NCI-H2227 (cell line): ENCODE results near the gene CWC27.

Source experiments
- DNase-seq: peaks from one replicate; lab custom pipeline; 2025; ENCODE audit not compliant: unreplicated experiment; lab: John Stamatoyannopoulos, UW

The CWC27 gene

DNA sequence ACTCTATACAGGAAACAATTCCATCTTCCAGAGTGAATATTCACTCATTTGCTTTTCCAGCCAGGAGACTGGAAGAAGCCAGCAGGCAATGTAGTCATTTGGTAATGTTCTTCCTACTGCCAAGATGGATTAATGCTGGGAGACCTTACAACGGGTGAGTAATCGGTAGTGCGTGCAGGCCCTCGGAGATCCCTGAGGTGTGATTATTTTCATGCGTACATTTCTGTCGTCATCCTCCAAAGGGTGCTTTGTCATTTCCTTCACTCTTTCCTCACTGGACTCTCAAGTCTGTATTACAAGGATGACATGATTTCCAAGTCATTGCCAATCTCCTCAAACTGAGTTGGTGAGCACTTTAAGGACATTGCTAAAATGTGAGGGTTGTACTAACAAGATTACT, 263.5 kb downstream of the CWC27 start:
- DNase-seq = no peak

DNA sequence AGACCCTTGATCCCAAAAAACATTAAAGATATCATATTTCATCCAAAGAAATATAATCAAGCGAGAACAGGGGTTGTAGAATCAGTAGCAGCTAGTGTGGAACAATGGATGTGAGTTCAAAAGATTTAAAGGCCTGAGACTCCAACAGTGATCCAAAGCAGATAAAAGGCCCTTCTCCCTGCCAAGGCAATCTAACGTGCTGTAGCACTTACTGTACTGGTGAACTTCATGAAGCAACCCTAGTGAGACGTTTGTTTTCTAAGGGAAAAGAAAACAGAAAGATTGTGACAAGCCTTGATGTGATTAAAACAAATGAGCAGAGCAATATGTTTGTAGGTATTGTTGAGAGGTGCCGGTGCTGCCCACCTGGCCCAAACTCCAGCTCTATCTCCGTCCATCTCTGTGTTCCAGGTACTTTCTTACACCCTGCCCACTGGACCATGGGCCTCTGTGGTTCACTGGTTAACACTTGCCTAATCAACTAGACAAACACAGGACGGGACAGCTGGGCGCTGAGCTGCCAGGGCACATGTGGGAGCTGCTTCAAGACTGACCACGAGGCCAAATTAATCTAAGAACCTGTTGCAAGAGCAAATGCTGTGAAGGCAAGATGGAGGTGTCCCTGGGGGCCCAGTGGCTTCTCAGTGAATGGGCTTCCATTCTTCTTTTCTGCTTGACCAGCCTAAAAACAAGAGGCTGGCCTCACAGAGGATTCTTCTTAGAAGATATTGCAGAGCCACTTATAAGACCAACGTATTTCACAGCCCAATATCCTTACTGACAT, 265.5 kb downstream of the CWC27 start:
- no peak for DNase-seq

GRCh38 chr5:65034813-65035209, 266.1 kb downstream of the CWC27 start:
- DNase-seq = no peak

DNA sequence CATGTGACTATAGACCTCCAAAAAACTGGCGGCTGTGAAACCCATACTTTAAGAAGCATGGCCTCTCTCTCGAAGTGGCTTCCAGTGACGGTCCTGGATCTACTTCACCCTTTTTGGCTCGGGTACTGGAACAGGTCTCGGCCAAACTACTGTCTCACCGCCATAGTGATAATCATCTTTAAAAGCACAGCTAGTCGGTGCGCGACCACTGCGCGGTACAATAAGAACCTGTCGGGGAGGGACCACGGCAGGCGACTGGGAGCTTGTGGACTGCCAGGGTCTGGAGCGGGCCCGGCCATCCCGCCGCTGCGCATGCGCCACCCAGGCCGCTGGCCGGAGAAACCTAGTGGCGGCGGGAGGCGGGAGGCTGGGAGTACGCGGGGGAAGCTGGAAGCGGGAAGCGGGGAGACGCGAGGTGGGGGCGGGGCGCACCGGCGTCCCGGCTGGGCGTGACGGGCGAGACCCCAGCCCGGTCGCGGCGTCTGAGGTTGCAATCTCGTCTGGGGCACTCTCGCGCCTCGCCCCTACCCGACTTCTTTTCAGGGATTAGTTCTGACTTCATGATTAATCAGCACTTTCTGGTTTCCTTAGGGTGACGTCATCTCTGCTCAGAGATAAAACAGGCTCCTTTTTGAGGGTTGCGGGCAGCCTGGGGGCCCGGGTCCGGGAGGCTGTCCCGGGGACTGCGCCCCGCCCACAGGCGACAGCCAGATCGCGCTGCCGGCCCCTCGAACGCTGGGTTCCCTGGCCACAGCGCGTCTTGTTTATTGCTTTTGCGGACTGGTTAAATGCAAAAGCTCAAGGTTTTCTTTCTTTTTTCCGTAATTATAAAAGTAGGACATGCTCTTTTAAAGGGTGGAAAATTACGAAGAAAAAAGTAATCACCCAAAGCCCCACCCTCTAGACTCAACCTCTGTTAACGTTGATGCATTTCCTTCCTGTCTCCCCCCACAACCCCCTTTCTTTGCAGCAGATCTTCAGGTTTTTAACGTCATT, 266.8 kb downstream of the CWC27 start:
- DNase-seq = peak; percentile 90

GRCh38 chr5:65037831-65038815, 269.4 kb downstream of the CWC27 start:
- DNase-seq = peak; percentile 6

GRCh38 chr5:65041296-65042158, 272.8 kb downstream of the CWC27 start:
- no peak for DNase-seq

- DNase-seq = no peak
Measured at GRCh38 chr5:65043843-65044359, 275.2 kb downstream of the CWC27 start.

DNA sequence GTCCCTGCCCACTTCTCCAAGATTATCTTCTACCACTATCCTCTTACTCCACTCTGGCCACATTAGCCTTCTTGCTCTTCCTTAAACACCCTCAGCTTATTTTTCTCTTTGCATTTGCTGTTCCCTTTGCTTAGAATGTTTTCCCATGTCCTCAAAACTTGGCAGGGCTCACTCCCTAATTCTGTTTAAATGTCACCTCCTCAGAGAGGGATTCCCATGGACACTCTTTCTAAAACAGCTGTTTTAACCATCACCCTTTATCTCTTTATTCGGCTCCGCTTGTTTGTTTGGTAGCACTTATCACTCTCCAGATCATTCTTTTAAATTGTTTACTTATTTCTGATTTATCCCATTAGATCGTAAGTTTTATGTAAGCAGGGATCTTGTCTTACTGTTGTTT, 278.5 kb downstream of the CWC27 start:
- no peak for DNase-seq

- no peak for DNase-seq
Measured at GRCh38 chr5:65047948-65048690, 279.4 kb downstream of the CWC27 start.

GRCh38 chr5:65050140-65050539, 281.4 kb downstream of the CWC27 start:
- DNase-seq = no peak

DNA sequence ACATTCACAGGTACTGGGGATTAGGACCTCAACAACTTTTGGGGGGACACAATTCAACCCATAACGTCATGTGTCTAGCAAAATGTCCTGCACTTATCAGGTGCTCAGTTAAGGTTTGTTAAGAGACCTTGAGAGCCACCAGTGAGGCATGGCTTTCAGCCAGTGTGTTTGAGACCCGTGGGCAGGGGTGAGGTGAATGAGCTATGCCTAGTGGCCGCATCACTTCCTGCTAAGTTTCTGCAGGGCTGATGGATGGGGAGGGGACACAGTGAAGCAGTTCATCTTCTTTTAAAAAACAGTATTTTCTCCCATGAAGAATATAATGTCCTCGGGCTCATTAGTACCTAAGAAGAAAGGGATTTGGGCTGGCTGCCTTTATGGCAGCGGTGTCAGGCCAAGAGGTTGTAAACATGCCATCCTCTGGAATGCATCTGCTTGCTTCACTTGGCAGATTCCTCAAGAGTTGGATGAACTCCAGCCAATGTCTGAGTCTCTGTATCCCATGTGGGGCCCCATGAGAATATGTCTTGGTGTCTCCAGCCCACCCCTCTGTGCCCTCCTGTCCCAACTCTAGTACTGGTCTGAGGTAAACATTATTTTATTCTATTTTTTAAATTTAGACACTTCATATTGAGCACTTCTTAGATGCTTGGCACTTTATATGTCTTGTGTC, 282.2 kb downstream of the CWC27 start:
- no peak for DNase-seq

DNA sequence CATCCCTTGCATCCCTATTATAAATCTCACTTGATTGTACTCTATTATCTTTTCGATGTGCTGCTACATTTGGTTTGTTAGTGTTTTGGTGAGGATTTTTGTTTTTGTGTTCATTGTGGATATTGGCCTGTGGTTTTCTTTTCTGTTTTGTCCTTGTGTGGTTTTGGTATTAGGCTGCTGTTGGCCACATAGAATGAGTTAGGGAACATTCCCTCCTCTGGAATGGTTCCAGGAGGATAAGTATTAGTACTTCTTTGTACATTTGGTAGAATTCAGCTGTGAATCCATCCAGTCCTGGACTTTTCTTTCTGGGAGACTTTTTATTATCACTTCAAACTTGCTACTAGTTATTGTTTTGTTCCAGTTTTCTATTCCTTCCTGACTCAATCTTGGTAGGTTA, 287.2 kb downstream of the CWC27 start:
- DNase-seq = no peak

- DNase-seq = no peak
Measured at GRCh38 chr5:65059681-65060598, 291.2 kb downstream of the CWC27 start.

GRCh38 chr5:65061250-65061973, 292.7 kb downstream of the CWC27 start:
- no peak for DNase-seq

DNA sequence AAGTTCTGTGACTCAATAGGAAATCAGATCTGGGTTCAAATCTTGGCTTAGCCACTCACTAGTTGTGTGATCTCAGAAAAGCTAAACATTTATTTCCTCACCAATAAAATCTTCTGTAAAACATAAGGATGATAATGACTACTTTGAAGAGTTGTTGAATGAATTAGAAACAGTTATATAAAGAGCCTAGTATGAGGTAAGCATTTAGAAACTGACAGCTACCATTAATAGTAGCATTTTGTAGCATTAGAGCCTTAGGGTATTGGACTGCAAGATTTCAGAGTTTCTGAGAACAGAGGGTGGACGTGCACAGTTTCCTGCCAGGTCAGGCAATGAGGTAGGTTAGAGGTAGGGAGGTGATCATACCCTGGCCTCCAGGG, 293.2 kb downstream of the CWC27 start:
- DNase-seq = no peak

DNA sequence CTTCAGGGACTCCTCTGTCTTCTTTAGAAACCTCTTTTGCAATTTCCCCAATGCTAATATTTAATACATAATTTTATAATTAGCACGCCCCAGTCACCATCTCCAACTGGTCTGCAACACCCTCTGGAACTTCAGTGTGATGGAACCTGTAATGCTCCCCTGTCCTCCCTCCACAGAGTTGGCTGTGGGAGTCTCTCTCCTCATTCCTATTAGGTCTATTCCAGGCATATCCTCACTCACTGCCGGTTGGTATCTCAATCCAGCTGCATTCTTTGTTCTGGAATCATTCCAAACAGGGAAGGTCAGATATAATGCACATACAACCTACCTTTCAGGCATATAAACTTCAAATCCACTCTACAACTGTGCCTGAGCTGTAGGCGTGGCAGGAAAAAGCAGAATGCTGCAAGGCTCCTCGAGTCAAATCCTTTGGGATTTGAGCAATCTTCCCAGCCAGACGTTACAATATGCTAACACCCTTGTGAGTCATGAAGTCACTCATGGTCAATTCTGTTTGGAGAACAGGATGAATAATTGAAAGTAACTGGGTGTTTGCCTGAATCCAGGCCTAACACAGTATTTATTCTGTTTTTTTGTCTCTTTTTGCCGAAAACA, 293.8 kb downstream of the CWC27 start:
- DNase-seq = no peak
